ENCODE measurements around the gene GMPR.

Gene GMPR

GRCh38 chr6:16272201-16272600 lies 33.8 kb downstream of the GMPR start:
- no peak for DNase-seq (ENCODE audit: low spot score)

GRCh38 chr6:16273256-16273655 lies 34.9 kb downstream of the GMPR start:
- no peak for DNase-seq (ENCODE audit: low spot score)

GRCh38 chr6:16274483-16274882 lies 36.1 kb downstream of the GMPR start:
- no peak for DNase-seq (ENCODE audit: low spot score)

GRCh38 chr6:16274885-16275589 lies 36.6 kb downstream of the GMPR start:
- DNase-seq (ENCODE audit: low spot score): no peak

GRCh38 chr6:16277101-16277981 lies 39.0 kb downstream of the GMPR start:
- no peak for DNase-seq (ENCODE audit: low spot score)

- DNase-seq (ENCODE audit: low spot score): no peak
Observed at GRCh38 chr6:16278048-16278724, 39.8 kb downstream of the GMPR start.

- DNase-seq (ENCODE audit: low spot score): no peak
Observed at GRCh38 chr6:16278750-16279149, 40.4 kb downstream of the GMPR start.

- no peak for DNase-seq (ENCODE audit: low spot score)
Observed at GRCh38 chr6:16279243-16279642, 40.9 kb downstream of the GMPR start.

GRCh38 chr6:16282370-16282769 lies 44.0 kb downstream of the GMPR start:
- DNase-seq (ENCODE audit: low spot score): no peak

GRCh38 chr6:16284472-16284871 lies 46.1 kb downstream of the GMPR start:
- DNase-seq (ENCODE audit: low spot score): no peak

GRCh38 chr6:16285467-16286150 lies 47.2 kb downstream of the GMPR start:
- DNase-seq (ENCODE audit: low spot score): no peak

GRCh38 chr6:16286151-16286522 lies 47.8 kb downstream of the GMPR start:
- peak; percentile 75 for DNase-seq (ENCODE audit: low spot score)

- no peak for DNase-seq (ENCODE audit: low spot score)
Observed at GRCh38 chr6:16288163-16288562, 49.8 kb downstream of the GMPR start.

GRCh38 chr6:16291739-16292138 lies 53.4 kb downstream of the GMPR start:
- no peak for DNase-seq (ENCODE audit: low spot score)

- DNase-seq (ENCODE audit: low spot score): no peak
Observed at GRCh38 chr6:16292432-16292831, 54.0 kb downstream of the GMPR start.

GRCh38 chr6:16292942-16293341 lies 54.6 kb downstream of the GMPR start:
- no peak for DNase-seq (ENCODE audit: low spot score)

- no peak for DNase-seq (ENCODE audit: low spot score)
Observed at GRCh38 chr6:16294371-16294770, 56.0 kb downstream of the GMPR start.

GRCh38 chr6:16295060-16295459 lies 56.7 kb downstream of the GMPR start:
- DNase-seq (ENCODE audit: low spot score): no peak

- DNase-seq (ENCODE audit: low spot score): no peak
Observed at GRCh38 chr6:16295471-16295870, 57.1 kb downstream of the GMPR start.

GRCh38 chr6:16296061-16296670 lies 57.8 kb downstream of the GMPR start:
- peak; percentile 83 for DNase-seq (ENCODE audit: low spot score)

GRCh38 chr6:16299861-16300260 lies 61.5 kb downstream of the GMPR start:
- no peak for DNase-seq (ENCODE audit: low spot score)

GRCh38 chr6:16301511-16301910 lies 63.1 kb downstream of the GMPR start:
- DNase-seq (ENCODE audit: low spot score): peak; percentile 57

Measured in Ammon's horn (tissue), 1 donor.